Measurements from ENCODE around the gene SH3RF2.

Gene SH3RF2

GRCh38 chr5:146082798-146083197 lies 146.4 kb downstream of the SH3RF2 start:
- DNase-seq (ENCODE audit: low spot score), result no peak
- TF ChIP-seq, protein P1, sequence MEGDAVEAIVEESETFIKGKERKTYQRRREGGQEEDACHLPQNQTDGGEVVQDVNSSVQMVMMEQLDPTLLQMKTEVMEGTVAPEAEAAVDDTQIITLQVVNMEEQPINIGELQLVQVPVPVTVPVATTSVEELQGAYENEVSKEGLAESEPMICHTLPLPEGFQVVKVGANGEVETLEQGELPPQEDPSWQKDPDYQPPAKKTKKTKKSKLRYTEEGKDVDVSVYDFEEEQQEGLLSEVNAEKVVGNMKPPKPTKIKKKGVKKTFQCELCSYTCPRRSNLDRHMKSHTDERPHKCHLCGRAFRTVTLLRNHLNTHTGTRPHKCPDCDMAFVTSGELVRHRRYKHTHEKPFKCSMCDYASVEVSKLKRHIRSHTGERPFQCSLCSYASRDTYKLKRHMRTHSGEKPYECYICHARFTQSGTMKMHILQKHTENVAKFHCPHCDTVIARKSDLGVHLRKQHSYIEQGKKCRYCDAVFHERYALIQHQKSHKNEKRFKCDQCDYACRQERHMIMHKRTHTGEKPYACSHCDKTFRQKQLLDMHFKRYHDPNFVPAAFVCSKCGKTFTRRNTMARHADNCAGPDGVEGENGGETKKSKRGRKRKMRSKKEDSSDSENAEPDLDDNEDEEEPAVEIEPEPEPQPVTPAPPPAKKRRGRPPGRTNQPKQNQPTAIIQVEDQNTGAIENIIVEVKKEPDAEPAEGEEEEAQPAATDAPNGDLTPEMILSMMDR (IDR thresholded peaks at IDR 0.05; ENCODE audit: borderline replicate concordance, control extremely low read depth, extremely low read depth, insufficient read depth, missing control alignments), result no peak
- in situ Hi-C loops (cut with MboI; ENCODE audit: low sequenced_read_pairs, unreplicated experiment), result no loop called here

DNA sequence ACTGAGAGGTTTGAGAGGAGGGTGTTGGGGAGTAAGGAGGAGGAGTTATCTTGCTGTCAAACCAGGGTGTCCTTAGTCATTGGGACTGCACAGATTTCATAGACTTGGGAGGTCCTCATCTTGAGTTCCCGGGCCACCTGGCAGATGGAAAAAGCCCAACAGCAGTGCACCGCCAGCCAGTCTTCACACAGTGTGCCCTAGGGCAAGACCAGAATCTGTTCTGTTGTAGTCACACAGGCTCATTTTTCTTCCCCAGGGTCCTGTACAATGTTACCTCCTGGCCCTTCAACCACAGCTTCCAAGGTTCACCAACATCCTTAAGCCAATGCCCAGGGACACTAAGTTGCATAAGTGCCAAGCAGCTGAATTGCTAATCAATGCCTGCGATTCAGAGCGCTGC lies 148.0 kb downstream of the SH3RF2 start:
- DNase-seq (ENCODE audit: low spot score), result no peak
- in situ Hi-C loops (cut with MboI; ENCODE audit: low sequenced_read_pairs, unreplicated experiment), result no loop called here
- TF ChIP-seq, protein P1 (IDR thresholded peaks at IDR 0.05; ENCODE audit: borderline replicate concordance, control extremely low read depth, extremely low read depth, insufficient read depth, missing control alignments), result no peak

- TF ChIP-seq, protein P1 (IDR thresholded peaks at IDR 0.05; ENCODE audit: borderline replicate concordance, control extremely low read depth, extremely low read depth, insufficient read depth, missing control alignments), result no peak
- DNase-seq (ENCODE audit: low spot score), result no peak
- in situ Hi-C loops (cut with MboI; ENCODE audit: low sequenced_read_pairs, unreplicated experiment), result no loop called here
Observed at GRCh38 chr5:146088098-146088497, 151.7 kb downstream of the SH3RF2 start.

GRCh38 chr5:146089287-146089686 lies 152.9 kb downstream of the SH3RF2 start:
- no peak for DNase-seq (ENCODE audit: low spot score)
- in situ Hi-C loops (cut with MboI; ENCODE audit: low sequenced_read_pairs, unreplicated experiment), result no loop called here
- TF ChIP-seq, protein P1 (IDR thresholded peaks at IDR 0.05; ENCODE audit: borderline replicate concordance, control extremely low read depth, extremely low read depth, insufficient read depth, missing control alignments), result no peak

DNA sequence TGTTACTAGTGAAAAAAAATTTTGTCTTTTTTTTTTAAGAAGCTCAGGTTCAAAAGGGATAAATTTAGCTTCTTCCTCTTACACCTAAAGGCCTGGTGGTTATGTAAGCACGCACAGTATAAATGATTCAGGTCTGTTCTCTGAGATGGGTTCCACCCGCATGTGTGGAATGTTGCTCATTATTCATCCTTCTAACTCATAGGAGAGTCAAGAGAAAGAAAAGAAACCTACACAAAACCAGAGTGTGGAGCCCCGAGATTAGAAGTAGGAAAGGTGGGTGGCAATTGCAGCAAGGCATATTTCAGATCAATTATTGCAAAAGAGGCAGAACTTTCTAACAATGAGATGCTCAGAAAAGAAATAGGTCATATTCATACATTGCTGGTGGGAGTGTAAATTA lies 155.5 kb downstream of the SH3RF2 start:
- in situ Hi-C loops (cut with MboI; ENCODE audit: low sequenced_read_pairs, unreplicated experiment), result no loop called here
- TF ChIP-seq, protein P1 (IDR thresholded peaks at IDR 0.05; ENCODE audit: borderline replicate concordance, control extremely low read depth, extremely low read depth, insufficient read depth, missing control alignments), result no peak
- DNase-seq (ENCODE audit: low spot score), result no peak

DNA sequence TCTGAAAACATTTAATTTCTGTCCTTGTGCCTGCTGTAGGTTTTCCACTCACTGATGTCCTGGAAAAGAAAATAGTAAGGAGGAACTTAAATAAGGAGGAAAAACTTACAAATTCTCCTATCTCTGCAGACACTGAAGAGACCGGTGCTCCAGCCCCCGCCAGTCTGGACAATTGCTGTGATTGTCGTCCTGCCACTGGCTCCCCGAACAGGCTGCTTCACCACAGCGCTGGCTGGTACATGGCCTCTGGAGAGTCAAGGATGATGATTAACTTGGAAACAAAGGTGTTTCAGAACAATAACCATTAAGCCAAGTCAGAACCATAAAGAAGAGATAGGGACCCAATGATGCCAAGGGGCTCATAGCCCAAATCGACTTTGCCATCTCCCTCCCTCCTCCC lies 161.7 kb downstream of the SH3RF2 start:
- in situ Hi-C loops (cut with MboI; ENCODE audit: low sequenced_read_pairs, unreplicated experiment), result no loop called here
- TF ChIP-seq, protein P1 (IDR thresholded peaks at IDR 0.05; ENCODE audit: borderline replicate concordance, control extremely low read depth, extremely low read depth, insufficient read depth, missing control alignments), result no peak

DNA sequence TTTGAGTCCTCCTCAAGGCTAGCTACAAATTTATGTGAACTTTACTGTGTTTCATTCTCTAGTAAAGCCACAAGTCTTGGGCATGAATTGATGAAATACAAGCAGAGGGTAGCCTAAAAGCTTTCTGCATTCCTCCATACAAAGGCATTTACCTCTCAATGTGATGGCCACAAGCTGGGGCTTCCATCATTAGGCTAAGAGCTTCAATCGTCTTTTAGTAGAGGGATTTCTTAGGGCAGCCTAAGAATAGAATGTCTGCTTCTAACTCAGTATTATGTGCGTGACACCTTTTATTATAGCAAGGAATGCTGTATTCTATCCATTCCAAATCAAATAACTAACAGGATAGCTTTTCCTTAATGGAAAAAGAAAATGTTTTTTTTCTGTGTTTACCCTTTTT lies 165.3 kb downstream of the SH3RF2 start:
- no peak for DNase-seq (ENCODE audit: low spot score)
- TF ChIP-seq, protein P1 (IDR thresholded peaks at IDR 0.05; ENCODE audit: borderline replicate concordance, control extremely low read depth, extremely low read depth, insufficient read depth, missing control alignments), result no peak
- in situ Hi-C loops (cut with MboI; ENCODE audit: low sequenced_read_pairs, unreplicated experiment), result no loop called here

More for the DNA sequence above, 161.7 kb downstream of the SH3RF2 start:
- DNase-seq (ENCODE audit: low spot score), result no peak

Data from GM13976 (cell line).